Measurements from ENCODE around the gene PIPOX. TPM values are rescaled to one million over a fixed set of nuclear protein-coding genes. Genes with fewer than 3 reads are reported as not detected.

PIPOX gene
- total RNA-seq, 1 donor from 2014 or later = 1.8 TPM

DNA sequence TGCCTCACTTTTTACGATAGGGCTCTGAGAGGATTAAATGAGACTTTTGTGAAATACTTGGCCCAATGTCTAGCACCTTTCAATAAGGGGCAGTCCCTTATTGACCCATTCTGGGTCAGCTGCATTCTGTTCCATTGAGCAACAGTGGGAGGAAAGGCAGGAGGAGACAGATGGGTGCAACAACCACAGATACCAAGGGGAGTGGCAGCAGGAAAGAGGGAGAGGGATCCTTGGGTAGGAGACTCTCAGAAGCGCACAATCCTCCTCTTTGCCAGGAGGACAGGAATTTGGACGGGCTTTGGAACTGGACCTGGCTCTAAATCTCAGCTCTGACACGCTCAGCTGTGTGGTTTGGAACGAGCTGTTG, 3.5 kb downstream of the PIPOX start:
- H2AFZ ChIP-seq (ENCODE audit: low read depth, low read length) = no peak overlapping the region
- no peak for FAIRE-seq
- H4K20me1 ChIP-seq (ENCODE audit: insufficient read depth, low read length) = no peaks in the 10 kb centered on the region
- no peak overlapping the region for H3K27ac ChIP-seq (ENCODE audit: low read depth, low read length)
- Mint-ChIP-seq H3K36me3 (ENCODE audit: low read depth, unreplicated experiment) (no peaks in the 10 kb centered on the region), H3K9me3 (ENCODE audit: unreplicated experiment) (no peaks in the 10 kb centered on the region), H3K4me1 (ENCODE audit: low read depth, unreplicated experiment) (peaks cover 27% of the 10 kb centered on the region), H3K4me3 (ENCODE audit: unreplicated experiment) (no peak overlapping the region), H3K27ac (ENCODE audit: unreplicated experiment) (no peak overlapping the region), H3K27me3 (ENCODE audit: low read depth, unreplicated experiment) (peaks cover 11% of the 10 kb centered on the region)
- peaks cover 25% of the 10 kb centered on the region for H3K4me1 ChIP-seq (ENCODE audit: insufficient read depth, low read length)
- H3K27me3 ChIP-seq (ENCODE audit: insufficient read depth, low read length) = peaks cover 6% of the 10 kb centered on the region
- no peak for DNase-seq (ENCODE audit: low read depth)
- no peaks in the 10 kb centered on the region for H3K36me3 ChIP-seq (ENCODE audit: insufficient read depth, low read length)
- H3K4me2 ChIP-seq (ENCODE audit: low read length) = no peak overlapping the region
- H3K9ac ChIP-seq (ENCODE audit: low read length) = no peak overlapping the region
- TF ChIP-seq, protein P1, sequence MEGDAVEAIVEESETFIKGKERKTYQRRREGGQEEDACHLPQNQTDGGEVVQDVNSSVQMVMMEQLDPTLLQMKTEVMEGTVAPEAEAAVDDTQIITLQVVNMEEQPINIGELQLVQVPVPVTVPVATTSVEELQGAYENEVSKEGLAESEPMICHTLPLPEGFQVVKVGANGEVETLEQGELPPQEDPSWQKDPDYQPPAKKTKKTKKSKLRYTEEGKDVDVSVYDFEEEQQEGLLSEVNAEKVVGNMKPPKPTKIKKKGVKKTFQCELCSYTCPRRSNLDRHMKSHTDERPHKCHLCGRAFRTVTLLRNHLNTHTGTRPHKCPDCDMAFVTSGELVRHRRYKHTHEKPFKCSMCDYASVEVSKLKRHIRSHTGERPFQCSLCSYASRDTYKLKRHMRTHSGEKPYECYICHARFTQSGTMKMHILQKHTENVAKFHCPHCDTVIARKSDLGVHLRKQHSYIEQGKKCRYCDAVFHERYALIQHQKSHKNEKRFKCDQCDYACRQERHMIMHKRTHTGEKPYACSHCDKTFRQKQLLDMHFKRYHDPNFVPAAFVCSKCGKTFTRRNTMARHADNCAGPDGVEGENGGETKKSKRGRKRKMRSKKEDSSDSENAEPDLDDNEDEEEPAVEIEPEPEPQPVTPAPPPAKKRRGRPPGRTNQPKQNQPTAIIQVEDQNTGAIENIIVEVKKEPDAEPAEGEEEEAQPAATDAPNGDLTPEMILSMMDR (IDR thresholded peaks at IDR 0.05; ENCODE audit: insufficient read depth, low read depth, low read length) = no peak
- no peak for TF ChIP-seq EZH2 (IDR thresholded peaks at IDR 0.05; ENCODE audit: insufficient read depth, low read length)
- no peaks in the 10 kb centered on the region for H3K9me3 ChIP-seq (ENCODE audit: insufficient read depth, low read depth, low read length)
- no peaks in the 10 kb centered on the region for H3K79me2 ChIP-seq (ENCODE audit: insufficient read depth, low read length)
- no peak overlapping the region for H3K4me3 ChIP-seq (ENCODE audit: insufficient read depth, low read depth, low read length)

DNA sequence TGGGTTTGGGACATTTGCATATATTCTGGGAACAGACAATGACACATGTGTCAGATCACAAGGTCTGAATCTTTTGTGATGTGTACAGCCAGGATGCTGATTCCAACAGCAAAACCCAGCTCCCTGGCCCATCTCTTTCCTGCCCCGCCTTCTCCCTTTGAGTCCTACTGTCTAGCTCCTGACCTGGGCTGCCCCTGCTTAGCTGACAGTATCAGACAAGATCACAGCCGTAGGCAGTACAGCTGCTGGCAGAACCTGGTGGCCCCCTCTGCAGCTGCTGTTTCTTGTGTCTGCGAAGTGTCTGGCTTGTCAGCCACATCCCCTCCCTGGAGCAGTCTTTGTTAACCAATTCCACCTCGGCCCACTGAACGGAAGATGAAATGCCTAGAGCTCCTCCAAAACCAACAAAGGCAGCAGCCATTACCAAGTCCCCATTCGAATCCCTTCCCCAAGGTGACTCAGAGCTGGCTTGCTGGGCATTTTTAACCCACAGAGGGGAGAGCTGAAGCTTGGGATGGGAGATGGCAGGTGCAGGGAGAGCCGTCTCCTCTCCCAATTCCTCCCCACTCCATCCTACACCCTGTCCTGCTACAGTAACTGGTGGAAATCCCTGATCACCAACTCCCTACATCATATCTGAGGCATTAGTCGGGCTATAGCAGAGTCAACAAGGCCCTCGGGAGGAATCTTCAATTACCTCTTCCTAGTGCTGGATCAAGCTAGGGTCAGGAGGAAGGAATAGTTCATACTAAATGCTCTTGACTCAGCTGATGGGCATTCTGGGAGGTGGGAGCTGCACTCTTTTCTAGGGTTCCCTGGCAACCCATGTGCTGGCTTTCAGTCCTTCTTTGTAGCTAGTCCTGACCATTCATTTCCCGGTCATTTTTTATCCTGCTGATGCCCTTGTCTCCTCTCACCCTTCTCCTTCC, 5.8 kb downstream of the PIPOX start:
- Mint-ChIP-seq H3K4me1 (ENCODE audit: low read depth, unreplicated experiment) (peaks cover 14% of the 10 kb centered on the region), H3K4me3 (ENCODE audit: unreplicated experiment) (no peak overlapping the region), H3K9me3 (ENCODE audit: unreplicated experiment) (no peaks in the 10 kb centered on the region), H3K27ac (ENCODE audit: unreplicated experiment) (peak overlapping the region; percentile 69), H3K36me3 (ENCODE audit: low read depth, unreplicated experiment) (no peaks in the 10 kb centered on the region), H3K27me3 (ENCODE audit: low read depth, unreplicated experiment) (peaks cover 20% of the 10 kb centered on the region)
- Histone ChIP-seq H2AFZ (ENCODE audit: low read depth, low read length) (peak overlapping the region; percentile 0), H3K79me2 (ENCODE audit: insufficient read depth, low read length) (no peaks in the 10 kb centered on the region), H4K20me1 (ENCODE audit: insufficient read depth, low read length) (no peaks in the 10 kb centered on the region), H3K9me3 (ENCODE audit: insufficient read depth, low read depth, low read length) (no peaks in the 10 kb centered on the region), H3K4me3 (ENCODE audit: insufficient read depth, low read depth, low read length) (no peak overlapping the region), H3K4me1 (ENCODE audit: insufficient read depth, low read length) (peaks cover 12% of the 10 kb centered on the region), H3K4me2 (ENCODE audit: low read length) (peak overlapping the region; percentile 20), H3K9ac (ENCODE audit: low read length) (no peak overlapping the region), H3K27me3 (ENCODE audit: insufficient read depth, low read length) (peaks cover 6% of the 10 kb centered on the region), H3K36me3 (ENCODE audit: insufficient read depth, low read length) (no peaks in the 10 kb centered on the region), H3K27ac (ENCODE audit: low read depth, low read length) (no peak overlapping the region)
- FAIRE-seq (no peak), DNase-seq (ENCODE audit: low read depth) (peak; percentile 20)
- TF ChIP-seq, protein P1 (IDR thresholded peaks at IDR 0.05; ENCODE audit: insufficient read depth, low read depth, low read length) = no peak
- TF ChIP-seq EZH2 (IDR thresholded peaks at IDR 0.05; ENCODE audit: insufficient read depth, low read length) = no peak

Measured in astrocyte (in vitro differentiated cells and primary cell).